ENCODE results near the gene USP37. TPM values are rescaled to one million over a fixed set of nuclear protein-coding genes. Genes with fewer than 3 reads are reported as not detected.
"Not testable (repeated sequence)": the region's sequence is repeated elsewhere in the genome, so short reads cannot be mapped to it uniquely, and the experiment has no call there.

USP37 gene
- total RNA-seq, 1 experiment from 2014 or later: 19.1 TPM

DNA sequence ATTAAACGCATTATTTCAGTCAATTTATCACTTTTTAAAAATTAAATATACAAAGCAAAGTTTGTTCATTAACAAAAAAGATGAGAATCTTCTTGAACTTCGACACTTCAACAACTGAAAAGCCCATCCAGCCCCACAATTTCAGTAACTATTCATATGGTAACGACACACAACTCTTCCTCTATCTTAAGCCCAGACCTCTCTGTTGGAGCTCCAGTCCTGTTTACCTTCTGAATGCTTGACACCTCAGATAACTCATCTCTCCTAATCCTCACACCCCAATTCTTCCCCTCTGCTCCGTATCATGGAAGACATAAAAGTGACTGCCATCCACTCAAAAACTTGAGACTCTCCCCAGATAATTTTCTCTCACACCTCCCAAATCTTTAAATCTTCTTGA lies 12.6 kb downstream of the USP37 start:
- no peak for DNase-seq (ENCODE audit: low spot score)

DNA sequence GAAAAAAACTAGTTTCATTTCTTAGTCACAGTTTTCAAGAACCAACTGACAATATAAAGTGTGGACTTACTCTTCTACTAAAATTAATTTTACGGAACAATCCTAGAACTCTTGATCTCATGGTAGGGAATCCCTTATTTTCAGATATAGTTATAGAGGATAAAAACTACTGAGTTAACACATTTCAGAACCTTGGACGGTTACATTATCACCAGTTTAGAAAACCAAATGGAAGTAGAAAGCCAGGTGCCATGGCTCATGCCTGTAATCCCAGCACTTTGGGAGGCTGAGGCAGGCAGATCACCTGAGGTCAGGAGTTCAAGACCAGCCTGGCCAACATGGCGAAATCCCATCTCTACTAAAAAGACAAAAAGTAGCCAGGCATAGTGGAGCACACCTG lies 13.9 kb downstream of the USP37 start:
- DNase-seq (ENCODE audit: low spot score): not testable (repeated sequence)

DNA sequence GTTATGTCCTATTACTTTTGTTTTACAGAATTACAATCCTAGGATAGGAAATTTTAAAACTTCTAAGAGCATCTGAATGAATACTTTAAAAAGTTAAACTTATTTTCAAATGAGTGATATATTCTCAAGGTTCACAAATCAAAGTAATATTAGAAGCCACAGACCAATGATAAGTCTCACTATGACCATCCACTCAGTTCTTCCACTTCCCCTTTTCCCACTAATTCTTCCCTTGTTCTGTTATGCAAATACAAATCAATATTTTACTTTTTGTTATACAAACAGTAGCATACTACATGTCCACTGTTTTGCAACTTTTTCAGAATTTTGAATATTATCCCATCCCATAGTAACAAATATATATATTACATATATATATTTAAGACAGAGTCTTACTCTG lies 20.2 kb downstream of the USP37 start:
- DNase-seq (ENCODE audit: low spot score): no peak

GRCh38 chr2:218547511-218547910 lies 20.6 kb downstream of the USP37 start:
- no peak for DNase-seq (ENCODE audit: low spot score)

- no peak for DNase-seq (ENCODE audit: low spot score)
These were observed 22.1 kb downstream of the USP37 start for GRCh38 chr2:218546012-218546411.

- DNase-seq (ENCODE audit: low spot score): no peak
These were observed 28.1 kb downstream of the USP37 start for GRCh38 chr2:218540015-218540414.

DNA sequence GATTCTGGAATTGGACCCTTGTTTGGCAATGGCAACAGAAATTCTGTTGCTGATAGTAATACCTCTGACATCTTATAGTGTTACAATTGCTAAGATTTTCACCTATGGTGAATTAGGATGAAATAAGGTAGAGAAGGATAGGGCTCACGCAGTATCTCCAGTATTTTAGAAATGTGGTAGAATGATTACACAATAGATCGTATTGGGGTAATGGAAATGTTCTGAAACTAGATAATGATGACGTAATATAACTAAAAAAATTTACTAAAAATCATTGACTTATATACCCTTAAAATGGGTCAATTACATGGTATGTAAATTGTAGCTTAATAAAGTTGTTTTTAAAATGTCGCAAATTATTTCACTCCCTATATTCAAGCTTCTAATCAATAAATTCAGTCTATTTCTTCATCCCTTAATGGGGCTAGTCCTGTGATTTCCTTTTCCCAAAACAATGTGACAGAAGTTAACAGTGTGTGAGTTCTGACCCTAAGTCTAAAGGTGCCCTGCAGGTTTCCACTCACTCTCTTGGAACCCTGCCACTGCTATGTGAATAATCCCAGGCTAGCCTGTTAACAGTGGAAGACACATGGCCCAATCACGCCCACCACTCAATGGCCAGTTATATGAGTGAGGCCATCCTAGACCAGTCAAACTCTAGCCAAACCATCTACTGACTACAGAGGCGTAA lies 31.2 kb downstream of the USP37 start:
- DNase-seq (ENCODE audit: low spot score): no peak

DNA sequence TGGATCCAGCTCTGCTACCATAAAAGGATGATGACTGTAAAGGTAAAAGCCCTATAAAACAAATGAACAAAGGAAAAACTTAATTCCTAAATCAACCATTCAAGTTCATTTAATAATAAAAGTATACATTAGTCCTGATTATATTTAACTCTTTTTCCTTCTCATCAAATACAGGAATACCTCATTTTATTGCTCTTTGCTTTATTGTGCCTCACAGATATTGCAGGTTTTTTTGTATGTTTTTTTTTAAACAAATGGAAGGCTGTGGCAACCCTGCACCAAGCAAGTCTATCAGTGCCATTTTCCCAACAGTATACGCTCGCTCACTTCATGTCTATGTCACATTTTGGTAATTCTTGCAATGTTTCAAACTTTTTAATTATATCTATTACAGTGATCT lies 38.2 kb downstream of the USP37 start:
- DNase-seq (ENCODE audit: low spot score): no peak

DNA sequence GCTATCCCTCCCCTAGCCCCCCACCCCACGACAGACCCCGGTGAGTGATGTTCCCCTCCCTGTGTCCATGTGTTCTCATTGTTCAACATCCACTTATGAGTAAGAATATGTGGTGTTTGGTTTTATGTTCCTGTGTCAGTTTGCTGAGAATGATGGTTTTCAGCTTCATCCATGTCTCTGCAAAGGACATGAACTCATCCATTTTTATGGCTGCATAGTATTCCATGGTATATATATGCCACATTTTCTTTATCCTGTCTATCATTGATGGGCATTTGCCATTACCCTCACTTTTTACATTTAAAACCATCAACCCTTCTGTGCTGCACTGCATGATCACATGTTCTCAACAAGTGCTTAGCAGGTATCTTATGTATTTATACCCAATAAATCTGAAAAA lies 39.7 kb downstream of the USP37 start:
- DNase-seq (ENCODE audit: low spot score): not testable (repeated sequence)

DNA sequence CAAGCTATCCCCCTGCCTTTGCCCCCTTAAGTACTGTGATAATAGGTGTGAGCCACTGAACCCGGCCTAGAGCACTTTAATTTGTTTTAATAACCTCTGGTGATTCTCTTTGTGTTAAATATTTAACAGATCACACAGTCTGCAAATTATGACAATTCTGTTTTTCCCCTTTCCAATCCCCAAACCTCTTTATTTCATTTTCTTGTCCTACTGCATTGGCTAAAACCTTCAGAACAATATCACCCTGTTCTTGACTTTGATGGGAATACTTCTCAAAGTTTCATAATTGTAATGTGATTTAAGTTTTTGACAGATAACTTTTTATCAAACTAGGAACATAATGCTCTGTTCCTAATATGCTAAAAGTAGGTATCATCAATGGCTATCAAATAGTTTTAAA lies 44.5 kb downstream of the USP37 start:
- no peak for DNase-seq (ENCODE audit: low spot score)

DNA sequence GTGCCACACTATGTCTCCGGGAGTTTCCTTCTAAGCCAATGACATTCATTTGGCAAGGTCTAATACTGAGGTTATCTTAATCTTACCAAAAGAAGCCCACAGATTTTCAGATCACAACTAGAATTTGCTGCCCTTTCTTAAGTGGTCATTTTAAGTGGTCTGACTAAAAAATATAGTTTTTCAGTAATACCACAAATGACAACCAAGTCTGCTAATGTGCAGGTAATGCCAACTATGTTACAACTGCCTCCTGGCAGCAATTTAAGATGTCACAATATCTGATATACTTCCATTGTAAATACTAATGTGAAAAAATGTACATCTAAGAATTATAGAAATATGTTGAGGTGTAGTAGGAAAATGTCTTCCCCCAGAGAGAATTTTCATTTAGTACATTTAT lies 49.3 kb downstream of the USP37 start:
- no peak for DNase-seq (ENCODE audit: low spot score)

GRCh38 chr2:218517434-218518206 lies 50.5 kb downstream of the USP37 start:
- DNase-seq (ENCODE audit: low spot score): no peak

DNA sequence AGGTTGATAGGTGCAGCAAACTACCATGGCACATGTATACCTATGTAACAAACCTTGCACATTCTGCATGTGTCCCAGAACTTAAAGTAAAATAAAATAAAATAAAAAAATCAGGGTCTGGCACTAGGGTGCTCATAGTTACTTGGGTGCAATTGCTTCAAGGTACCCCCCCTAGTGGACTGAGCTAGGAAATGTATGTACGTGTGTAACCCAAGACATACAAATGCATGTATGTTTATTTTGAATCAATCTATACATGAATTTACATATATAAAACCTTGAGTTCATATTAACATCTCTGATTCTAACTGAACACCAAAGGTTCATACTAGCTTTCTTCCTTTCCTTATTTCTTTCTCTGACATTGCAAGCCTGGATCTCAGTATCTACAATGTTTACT lies 51.5 kb downstream of the USP37 start:
- DNase-seq (ENCODE audit: low spot score): no peak

DNA sequence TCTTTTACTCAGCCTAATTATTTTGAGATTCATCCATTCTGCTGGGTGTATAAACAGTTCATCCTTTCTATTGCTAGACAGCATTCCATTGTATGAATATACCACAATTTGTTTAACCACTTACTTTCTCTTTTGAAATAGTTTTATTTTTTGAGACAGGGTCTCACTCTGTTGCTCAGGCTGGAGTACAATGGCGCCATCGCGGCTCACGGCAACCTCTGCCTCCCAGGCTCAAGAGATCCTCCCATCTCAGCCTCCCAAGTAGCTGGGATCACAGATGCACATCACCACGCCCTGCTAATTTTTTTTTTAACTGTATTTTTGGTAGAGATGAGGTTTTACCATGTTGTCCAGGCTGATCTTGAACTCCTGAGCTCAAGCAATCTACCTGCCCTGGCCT lies 54.5 kb downstream of the USP37 start:
- no peak for DNase-seq (ENCODE audit: low spot score)

- no peak for DNase-seq (ENCODE audit: low spot score)
These were observed 59.9 kb downstream of the USP37 start for GRCh38 chr2:218508299-218508698.

- DNase-seq (ENCODE audit: low spot score): no peak
These were observed 62.3 kb downstream of the USP37 start for GRCh38 chr2:218505754-218506371.

DNA sequence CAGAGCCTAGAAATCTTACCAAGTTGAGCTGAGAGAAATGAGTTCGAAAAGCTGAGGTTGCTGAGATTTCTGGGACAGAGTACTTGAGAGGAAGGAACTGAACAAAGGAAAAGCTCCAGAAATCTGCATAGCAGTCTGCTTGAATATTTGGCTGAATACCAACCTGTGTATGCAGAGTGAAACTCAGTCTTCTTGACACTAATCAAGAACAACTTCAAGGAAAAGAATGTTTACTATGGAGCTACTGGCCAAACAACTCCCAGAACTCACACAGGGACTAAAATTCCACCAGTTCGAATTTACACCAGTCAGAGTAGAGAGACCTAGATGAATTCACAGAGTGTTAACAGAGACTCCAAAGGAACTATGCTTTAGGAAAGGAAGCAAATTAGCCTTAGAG lies 66.5 kb downstream of the USP37 start:
- DNase-seq (ENCODE audit: low spot score): no peak

GRCh38 chr2:218500501-218501060 lies 67.6 kb downstream of the USP37 start:
- no peak for DNase-seq (ENCODE audit: low spot score)

- no peak for DNase-seq (ENCODE audit: low spot score)
These were observed 82.0 kb downstream of the USP37 start for GRCh38 chr2:218485986-218486667.

- no peak for DNase-seq (ENCODE audit: low spot score)
These were observed 85.5 kb downstream of the USP37 start for GRCh38 chr2:218482651-218483050.

DNA sequence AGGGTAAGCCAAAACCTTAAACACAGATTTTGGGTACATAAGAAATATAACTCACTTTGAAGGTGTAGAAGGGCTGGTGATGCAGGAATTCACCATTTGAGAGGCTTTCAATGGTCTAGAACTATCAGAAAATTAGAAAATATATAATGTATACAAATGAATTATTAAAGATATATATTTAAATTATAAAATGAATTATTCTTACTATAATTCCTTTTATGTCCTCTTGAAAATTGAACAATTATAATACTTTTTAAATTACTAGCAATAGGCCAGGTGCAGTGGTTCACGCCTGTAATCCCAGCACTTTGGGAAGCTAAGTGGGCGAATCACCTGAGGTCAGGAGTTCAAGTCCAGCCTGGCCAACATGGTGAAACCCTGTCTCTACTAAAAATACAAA lies 88.6 kb downstream of the USP37 start:
- DNase-seq (ENCODE audit: low spot score): no peak

DNA sequence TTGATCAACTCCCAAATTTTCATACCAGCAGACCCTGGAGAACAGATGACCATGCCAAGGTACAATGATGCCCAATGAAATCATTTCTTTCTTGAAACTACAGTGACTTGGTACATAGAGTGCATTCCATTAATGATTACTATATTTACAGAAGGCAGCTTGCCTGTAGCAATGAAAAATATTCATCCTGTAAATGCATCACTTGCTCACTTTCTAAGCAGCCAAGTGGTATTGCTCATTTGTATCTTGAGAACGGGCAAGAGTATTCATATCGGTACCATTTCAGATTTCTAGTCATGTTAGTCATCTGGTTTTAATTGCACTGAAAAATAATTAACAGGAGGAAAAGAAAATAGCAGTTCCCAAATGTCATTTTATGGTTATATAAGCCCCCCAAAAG lies 89.6 kb downstream of the USP37 start:
- no peak for DNase-seq (ENCODE audit: low spot score)

Data from A172 (cell line).